GM18511 (cell line): ENCODE data around the gene ICOS.
"Not testable (repeated sequence)": the region's sequence is repeated elsewhere in the genome, so short reads cannot be mapped to it uniquely, and the experiment has no call there.

Experiments
- ATAC-seq: cut with Tn5 transposase; IDR thresholded peaks from one replicate; pipeline ENCODE4 v1.9.1; 2021; ENCODE audit warnings: mild to moderate bottlenecking, moderate library complexity; ENCODE audit not compliant: unreplicated experiment

The ICOS gene

GRCh38 chr2:203916756-203917155 lies 19.8 kb upstream of the ICOS start:
- ATAC-seq = no peak

- ATAC-seq = no peak
These were observed 18.3 kb upstream of the ICOS start for GRCh38 chr2:203918264-203918663.

GRCh38 chr2:203918839-203919238 lies 17.7 kb upstream of the ICOS start:
- no peak for ATAC-seq

GRCh38 chr2:203925512-203926158 lies 10.9 kb upstream of the ICOS start:
- ATAC-seq = no peak

- ATAC-seq = no peak
These were observed 7.7 kb upstream of the ICOS start for GRCh38 chr2:203928849-203929248.

GRCh38 chr2:203931262-203931661 lies 5.3 kb upstream of the ICOS start:
- not testable (repeated sequence) for ATAC-seq

- ATAC-seq = no peak
These were observed 2.5 kb upstream of the ICOS start for GRCh38 chr2:203934041-203934492.

- no peak for ATAC-seq
These were observed 1.7 kb upstream of the ICOS start for GRCh38 chr2:203934711-203935438.

- no peak for ATAC-seq
These were observed 995 bp upstream of the ICOS start for GRCh38 chr2:203935568-203935967.

GRCh38 chr2:203936949-203937348 lies 386 bp downstream of the ICOS start:
- no peak for ATAC-seq

- ATAC-seq = no peak
These were observed 1.2 kb downstream of the ICOS start for GRCh38 chr2:203937788-203938187.

- ATAC-seq = no peak
These were observed 3.5 kb downstream of the ICOS start for GRCh38 chr2:203940039-203940438.

- ATAC-seq = not testable (repeated sequence)
These were observed 7.2 kb downstream of the ICOS start for GRCh38 chr2:203943493-203944382.

GRCh38 chr2:203948733-203949132 lies 12.2 kb downstream of the ICOS start:
- peak; percentile 72 for ATAC-seq

GRCh38 chr2:203949228-203949627 lies 12.7 kb downstream of the ICOS start:
- ATAC-seq = peak; percentile 36

- ATAC-seq = peak; percentile 39
These were observed 14.9 kb downstream of the ICOS start for GRCh38 chr2:203951366-203951902.

- ATAC-seq = no peak
These were observed 22.7 kb downstream of the ICOS start for GRCh38 chr2:203959265-203959664.

- ATAC-seq = no peak
These were observed 23.1 kb downstream of the ICOS start for GRCh38 chr2:203959672-203960071.

- ATAC-seq = no peak
These were observed 24.2 kb downstream of the ICOS start for GRCh38 chr2:203960811-203961210.

GRCh38 chr2:203965190-203965589 lies 28.6 kb downstream of the ICOS start:
- ATAC-seq = not testable (repeated sequence)

- ATAC-seq = no peak
These were observed 34.7 kb downstream of the ICOS start for GRCh38 chr2:203971251-203971650.
